HG02981 (cell line): ENCODE results near the gene MGMT.

Experiments used
- ATAC-seq: cut with Tn5 transposase; IDR thresholded peaks from one replicate; pipeline ENCODE4 v1.9.1; 2021; ENCODE audit warnings: mild to moderate bottlenecking, moderate library complexity; ENCODE audit not compliant: unreplicated experiment

MGMT gene

DNA sequence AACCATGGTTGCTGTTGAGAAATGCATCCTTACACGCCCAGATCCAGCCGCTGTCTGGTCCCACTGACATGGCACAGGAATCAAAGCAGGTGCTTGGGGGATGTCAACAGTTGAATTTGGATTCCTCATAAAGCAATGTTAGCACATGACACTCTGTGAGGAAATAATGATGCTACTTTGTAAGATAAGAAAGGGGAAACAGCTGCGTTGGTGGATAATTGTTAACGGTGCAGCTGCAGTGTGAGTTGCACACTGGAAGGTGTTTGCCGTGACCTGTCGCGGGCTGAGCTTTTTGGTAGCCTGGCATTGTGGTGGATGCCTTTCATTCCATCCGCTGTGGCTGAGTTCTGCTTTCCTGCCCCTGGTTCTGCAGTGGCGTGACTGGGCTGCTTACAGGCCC, 113.9 kb downstream of the MGMT start:
- ATAC-seq, result no peak

DNA sequence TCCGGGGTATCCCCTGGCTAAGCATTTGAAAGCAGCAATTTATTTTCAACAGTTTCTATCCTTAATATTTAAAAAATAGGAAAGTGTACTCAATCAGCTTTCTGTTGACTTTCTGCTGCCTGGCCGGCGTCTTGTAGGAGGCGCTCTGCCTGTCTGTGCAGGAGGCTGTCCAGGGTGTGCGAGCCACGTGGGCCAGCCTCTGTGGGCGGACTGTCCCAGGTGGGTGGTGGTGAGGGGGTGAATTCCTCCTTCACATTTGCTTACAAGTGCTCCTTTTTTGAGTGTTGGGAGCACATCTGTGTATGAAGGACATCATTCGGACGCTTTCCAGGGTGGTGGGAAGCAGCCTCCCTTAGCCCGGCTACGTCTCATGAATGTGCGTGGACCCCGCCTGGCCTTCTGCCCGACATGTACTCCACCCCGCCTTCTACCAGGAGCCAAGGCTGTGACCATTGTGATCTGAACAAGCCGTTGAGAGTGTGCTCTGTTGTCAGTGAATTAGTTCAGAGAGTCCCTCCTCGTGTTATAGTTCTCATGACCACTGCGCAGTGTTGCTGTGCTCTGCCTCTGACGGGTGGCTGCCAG, 114.9 kb downstream of the MGMT start:
- ATAC-seq, result no peak

DNA sequence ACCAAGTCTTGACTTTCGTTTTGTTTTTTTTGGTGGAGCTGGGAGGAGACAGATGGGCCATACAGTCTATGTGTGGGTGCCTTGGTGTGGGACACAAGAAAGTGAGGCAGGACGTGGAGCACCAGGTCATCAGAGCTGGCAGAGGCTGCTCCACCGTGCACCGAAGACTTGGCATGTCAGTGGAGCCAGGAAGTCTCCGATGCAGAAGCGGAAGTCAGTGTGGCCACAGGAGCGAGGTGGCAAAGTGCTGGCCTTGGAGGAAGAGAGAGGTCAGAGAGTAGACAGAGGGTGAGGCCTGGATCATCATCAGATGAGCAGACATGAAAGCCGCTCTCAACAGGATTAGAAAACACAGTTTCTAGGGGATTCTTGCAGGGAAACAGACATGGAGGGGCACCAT, 116.8 kb downstream of the MGMT start:
- ATAC-seq, result no peak

DNA sequence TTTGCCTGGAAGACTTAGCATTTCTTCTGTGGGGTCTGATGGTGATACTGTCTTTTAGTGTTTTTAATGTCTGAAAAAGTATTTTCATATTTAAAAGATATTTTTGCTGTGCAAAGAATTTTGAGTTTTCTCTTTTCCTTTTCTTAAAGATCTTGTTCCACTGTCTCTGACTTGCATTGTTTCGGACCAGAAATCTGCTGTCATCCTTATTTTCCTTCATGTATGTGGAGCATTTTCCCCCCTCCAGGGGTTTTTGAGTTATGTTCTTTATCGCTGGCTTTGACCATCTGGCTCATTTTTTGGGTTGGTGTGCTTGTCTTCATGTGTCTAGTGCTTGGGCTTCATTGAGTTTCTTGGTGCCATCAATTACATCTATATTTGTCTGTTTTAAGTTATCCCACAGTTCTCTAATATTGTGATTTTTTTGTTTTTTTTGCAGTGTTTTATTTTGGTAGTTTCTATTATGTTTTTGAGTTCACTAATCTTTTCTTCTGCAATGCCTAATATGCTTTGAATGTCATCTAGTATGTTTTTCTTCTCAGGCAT, 119.9 kb downstream of the MGMT start:
- ATAC-seq, result no peak

DNA sequence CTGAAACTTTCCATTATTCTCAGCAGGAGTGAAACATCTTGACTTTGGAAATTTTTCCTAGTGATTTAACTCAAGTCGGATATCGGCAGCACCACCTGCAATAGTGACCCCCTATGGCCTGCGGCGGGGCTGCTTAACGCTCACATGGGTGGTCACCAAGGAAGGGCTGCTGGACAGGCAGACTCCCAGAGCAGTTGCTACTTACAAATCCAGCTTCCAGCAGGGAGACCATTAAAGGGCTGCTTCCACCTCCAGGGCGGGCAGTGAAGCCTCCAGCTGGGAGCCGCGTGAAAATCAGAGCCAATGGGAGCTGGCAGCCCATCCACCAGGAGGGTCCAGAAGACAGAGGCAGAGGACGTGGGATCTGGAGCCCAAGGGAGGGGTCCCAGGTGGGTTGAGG, 122.5 kb downstream of the MGMT start:
- no peak for ATAC-seq

DNA sequence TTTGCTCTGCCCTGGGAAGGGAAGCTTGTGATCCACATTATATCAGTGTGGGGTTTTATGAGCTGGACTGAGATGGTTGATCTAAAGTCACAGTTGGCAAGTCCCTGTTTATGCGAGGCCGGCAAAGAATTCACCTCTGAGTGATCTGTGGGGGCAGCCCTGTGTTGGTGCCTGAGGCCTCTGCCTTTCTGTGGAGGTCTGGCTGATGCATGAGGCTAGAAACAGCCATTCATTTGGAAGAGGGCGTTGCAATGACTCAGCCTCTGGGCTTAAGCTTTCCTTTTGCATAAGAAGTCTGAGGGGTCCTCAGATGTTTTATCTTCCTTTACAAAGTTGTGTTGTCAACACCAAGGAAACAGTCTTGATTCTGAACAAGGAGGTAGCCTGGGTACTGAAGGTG, 126.9 kb downstream of the MGMT start:
- no peak for ATAC-seq

DNA sequence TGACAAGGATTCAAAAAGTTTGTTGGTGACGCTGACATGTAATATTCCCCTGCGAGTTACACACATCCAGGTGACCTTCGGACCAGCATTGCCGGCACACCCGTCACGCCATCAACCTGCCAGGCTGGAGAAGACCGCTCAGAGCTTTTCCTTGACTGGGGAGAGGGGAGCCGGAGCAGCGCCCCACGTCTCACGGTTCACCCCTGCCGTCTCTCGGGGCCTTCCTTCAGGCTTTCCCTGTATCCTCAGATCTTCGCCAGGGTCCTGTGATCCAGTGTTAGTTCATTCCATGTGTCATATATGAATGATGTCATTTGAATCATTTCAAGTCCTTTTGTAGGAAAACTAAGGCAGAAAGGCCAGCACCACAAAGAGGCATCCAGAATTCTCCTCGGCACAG, 127.8 kb downstream of the MGMT start:
- no peak for ATAC-seq

DNA sequence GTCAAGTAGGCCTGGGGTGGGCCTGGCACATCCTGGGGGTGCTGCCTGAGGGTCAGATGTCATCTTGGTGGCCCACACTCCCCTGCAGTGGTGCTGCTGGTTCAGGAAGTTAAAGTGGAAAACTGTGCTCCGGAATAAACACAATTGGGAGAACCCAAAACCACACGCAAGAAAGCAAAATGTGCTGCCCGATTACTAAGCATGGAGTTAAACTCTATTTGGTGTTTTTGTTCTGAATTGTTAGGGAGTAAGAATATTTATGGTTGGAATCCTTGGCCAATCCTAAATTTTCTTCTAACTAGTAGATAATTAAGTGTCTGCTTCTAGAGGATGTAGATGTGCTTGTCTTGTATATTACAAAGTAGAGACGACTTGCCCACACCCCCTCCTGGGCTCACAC, 131.4 kb downstream of the MGMT start:
- ATAC-seq, result no peak

DNA sequence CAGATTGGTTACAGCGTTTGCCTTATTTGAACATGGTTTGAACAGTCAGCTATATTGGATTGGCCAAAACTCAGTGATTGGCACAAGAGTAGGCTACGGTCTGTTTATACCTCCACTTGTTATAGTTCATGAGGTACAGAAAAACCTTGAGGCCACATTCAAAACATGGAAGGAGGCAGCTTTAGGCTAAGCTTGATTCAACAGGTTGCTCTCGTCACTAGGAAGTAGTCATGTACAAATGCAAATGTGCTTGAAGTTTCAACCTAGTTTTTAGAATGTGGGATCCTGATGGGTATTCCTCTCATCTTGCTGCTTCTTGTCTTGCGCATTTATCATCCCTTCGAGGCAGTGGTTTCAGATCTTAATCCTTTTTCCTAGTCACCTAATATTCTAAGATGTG, 132.1 kb downstream of the MGMT start:
- no peak for ATAC-seq

DNA sequence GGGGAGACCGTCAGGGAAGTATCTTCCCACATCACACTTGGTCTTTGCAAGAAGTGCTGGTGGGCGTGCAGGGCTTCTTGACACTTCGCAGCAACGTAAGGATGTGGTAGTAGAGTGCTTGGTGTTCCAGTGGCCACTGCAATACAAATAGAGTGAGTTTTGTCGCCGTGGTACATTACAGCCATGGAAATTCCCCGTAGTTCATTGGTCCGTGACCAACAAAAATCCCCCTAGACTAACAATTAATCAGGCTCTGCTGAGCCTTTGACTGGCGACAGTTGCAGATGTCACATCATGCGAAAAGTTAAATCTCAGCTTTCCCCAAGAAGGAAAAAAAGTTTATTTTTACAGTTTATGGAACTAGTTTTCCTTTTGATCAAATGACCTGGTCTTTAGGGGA, 134.7 kb downstream of the MGMT start:
- ATAC-seq, result peak; percentile 44

DNA sequence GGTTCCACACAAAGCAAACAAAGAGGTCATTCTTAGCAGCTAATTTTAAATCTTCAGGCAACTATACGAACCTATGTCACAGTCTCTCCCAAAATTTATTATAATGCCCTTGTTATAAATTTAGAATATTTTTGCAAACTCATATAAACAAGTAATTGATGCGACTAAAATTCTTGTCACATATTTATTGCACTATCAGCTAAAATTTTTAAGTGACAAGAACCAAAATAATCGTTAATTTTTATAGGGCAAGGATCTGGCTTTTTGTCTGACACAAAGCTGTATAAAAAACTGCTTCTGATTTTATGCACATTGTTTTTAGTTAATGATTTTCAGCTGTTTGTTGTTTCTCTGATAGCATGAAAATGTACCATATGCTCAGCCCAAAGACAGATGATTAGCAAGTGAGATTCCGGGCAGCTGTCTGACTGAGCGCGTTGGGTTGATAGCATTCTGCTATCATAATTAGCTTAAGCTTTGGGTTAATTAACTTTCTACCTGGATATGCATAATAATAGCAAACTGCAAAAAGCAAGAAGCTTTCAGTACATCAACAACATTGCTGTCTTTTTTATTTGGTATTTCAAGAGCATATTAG, 136.0 kb downstream of the MGMT start:
- ATAC-seq, result no peak

DNA sequence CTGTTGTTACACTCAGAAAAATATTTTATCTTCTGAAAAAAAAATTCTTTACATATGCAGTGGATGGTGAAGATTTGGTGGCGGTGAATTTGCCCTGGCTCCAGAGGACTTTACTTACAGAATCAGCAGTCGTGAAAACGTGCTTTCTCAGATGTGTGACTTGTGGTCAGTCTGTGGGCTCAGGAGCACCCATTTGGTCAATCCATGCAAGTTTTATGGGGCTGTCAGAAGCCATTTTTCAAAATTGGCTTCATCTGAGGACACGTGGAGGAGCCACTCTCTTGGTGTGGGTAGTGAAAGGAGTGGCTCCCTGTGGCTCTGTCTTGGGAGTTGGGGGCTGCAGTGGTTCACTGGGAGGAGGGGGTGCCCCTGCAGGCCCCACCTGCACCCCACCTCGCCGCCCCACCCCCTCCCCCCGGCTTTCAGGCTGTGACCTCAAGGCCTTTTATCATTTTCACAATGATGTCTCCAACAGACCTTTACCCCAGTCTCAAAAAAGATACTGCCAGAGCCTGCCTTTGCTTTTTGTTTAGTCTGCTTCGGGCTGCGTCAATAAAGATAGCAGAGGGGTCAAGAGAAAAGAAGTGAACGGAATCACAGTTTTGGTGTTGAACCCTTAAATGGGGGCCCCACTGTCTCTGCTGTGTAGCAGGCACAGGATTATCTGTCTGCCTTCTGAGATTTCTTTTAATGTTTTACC, 137.4 kb downstream of the MGMT start:
- ATAC-seq, result no peak

DNA sequence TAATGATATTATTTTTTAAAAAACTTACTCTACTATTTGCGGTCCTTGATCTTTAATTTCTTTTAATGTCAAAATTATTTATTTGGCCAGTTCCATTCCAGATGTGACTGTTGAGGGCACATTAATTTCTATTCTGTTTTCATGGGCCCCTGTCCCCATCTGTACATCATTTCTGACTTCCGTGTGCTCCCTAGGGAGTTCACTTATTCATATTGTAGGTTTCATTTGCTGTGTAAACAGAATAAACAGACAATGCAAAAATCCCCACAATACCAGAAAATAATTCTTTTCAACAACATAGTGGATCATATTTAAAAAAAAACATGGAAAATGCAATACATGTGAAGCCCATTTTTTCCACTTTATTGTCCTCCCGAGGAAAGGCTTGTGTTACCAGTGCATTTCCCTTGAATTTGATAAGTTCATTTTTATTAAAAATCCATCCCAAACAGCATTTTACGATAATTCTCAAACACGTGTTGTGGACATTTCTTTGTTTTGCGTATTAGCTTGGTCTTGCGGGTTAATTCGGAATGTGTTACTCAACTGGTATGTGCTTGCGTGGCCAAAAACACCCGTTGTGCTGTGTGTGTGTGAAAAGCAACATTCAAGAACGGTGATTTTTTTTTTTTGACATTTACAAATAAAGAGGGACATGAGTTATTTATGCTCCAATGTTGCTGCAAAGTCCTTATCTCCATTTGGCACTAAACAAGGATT, 138.4 kb downstream of the MGMT start:
- ATAC-seq, result peak; percentile 46

DNA sequence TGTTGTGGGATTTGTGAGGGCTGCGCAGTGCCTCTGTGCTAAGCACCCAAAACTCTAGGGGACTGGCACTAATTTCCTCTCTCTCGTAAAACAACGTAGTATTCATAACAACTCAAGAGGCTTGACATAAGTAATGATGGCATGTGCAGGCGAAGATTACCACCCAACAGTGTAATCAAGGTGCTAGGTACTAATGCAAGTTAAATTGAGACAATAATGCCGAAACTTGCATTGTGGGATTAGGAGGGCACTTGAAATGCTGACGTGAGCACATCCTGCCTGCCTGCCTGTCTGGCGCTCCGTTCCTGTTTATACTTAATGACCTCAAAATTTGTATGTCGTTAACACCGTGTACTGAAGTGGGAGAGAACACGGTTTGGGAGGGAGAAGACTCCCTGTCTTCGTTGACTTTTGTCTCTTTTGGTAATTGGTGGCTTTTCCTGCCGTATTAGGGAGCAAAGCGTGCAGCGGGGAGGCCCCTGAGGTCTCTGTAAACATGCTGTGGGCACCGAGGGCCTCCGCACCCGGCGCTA, 139.0 kb downstream of the MGMT start:
- ATAC-seq, result no peak

DNA sequence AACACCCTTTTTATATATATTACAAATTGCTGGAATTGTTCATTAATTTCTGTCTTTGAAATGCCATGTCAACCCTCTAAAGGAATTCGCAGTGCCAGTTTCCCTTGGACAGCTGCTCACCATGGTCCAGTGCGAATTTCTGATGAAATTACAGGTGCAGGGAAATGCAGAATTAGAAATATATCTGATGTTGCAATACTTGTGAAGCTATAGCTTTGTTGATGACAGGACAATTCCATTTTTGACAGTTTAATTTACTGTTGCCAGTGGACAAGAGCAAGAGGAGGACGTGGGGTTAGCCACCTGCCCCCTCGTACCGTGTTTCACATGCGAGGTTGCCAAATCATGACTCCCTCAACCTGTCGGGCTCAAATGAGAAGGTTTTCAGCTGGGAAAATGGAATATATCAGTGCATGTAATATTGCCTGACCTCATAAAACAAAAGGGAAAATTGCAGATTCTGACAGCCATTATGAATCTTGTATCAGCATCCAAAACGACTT, 140.6 kb downstream of the MGMT start:
- no peak for ATAC-seq

DNA sequence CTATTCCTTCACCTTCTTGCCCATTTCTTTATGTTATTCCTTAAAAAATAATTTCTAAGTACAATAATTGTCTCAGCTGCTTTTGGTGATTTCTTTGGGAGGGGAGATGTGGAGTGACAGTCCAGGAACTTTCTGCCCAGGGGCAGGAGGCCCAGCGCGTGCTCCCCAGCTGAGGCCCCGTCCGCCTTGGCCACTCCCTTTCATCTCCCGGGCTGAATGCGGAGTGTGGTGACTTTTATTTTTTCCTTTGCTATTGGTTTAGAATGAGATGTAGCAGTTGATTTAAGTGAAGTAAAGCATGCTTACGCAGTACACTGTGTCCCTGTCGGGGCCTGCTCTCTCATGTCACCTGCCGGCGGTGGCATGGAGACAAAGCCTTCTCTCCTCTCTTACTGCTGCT, 141.6 kb downstream of the MGMT start:
- ATAC-seq, result no peak

DNA sequence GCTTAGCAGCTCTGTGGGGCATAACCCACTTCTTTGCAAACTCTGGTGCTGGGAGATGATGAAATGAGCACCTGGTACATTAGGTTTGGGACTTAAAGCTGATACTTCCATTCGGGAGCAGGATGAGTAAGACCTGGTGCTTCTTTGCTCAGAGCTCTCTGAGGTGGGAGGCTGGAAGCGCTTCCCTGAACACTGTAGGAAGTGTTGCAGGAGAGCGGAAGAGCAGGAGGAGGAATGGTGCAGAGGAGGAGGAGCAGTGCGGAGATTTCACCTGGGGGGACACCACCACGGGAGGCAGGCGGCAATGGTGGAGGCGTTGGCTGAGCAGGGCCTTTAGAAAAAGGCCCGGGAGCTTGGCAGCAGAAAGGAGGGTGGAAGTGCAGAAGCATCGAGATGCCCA, 142.5 kb downstream of the MGMT start:
- ATAC-seq, result no peak

DNA sequence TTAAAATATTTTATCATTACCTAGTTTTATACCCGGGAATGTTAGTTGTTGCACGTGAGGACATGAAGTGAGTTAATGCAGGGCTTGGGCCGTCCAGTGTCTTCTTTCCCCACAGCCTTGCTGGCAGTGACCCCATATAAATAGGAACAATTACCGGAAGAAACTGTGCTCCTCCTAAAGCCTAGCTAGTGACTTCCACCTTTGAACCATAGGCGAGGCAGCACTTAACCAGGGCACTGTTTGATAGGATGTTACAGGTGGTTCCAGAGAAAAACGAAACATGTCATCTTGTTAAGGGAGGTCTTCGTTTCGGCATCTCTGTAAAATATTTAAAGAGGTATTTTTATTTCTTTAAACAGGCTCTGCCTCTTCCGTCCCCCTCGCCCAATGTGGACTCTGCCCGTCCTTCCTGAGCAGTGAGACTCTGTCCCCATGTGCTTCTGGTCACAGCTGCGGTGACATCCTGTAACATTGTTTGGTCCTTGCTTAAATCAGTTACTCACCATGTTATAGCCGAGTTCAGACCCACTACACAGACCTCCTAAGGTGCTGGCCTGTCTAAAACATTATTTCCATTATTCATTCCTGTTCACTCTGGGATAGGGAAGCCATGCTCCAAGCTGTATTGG, 145.6 kb downstream of the MGMT start:
- ATAC-seq, result no peak

DNA sequence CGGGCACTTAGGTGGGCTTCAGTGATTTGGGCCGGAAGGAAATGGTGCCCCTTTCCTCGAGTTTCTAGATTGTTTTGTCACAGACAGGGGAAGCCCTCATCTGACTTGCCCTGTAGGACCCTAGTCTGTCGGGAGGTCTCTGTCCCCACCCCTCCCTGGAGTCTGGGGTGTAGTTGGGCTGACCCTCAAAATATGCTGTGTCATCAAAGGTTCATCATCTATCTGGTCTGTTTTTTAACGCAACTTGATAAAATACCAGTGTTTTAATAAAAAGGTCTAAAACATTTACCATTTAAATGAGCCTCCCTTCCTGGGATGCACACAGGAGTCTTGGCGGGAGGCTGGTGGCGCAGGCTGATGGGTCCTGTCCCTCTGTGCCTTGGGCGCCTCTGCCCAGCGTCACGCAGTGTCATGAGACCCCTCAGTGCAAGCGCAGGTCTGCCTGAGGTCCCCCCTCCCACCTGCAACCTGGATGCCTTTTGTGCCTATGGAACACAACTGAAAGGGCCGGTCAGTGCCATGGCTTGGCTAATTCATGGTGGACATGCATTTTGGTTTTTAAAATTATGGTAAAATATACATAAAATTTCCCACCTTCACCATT, 146.4 kb downstream of the MGMT start:
- no peak for ATAC-seq

DNA sequence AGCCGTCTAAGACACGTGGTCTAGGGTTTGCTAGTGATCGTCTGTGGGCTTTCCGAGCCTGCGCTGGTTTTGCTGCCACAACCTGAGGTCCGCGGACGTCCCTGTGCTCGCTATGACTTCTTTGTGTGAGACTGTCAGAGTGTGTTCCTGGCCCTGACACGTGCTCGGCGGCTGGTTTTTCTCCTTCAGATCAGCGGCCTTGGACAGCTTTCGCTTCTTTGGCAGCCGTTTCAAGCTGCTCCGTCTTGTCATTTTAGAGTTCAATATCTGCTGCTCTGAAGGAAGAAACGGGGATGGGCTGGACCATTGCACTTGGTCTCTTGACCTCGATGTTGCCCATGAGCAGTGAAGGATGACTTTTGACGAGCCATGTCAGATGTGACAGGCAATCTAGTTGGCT, 147.3 kb downstream of the MGMT start:
- ATAC-seq, result no peak
